Kasumi-1 (cell line): ENCODE results near the gene LIPT1.
A peak's percentile ranks its signal among the peaks of the same experiment; 100 is the strongest.
"Not testable (repeated sequence)": the region's sequence is repeated elsewhere in the genome, so short reads cannot be mapped to it uniquely, and the experiment has no call there.

Experiments
- DNase-seq, 2 experiments: peaks; one replicate each; lab custom pipeline; 2025; lab: John Stamatoyannopoulos, UW

The LIPT1 gene

GRCh38 chr2:99171377-99172140 lies 16.8 kb downstream of the LIPT1 start:
- no peak for DNase-seq

GRCh38 chr2:99180755-99181623 lies 26.2 kb downstream of the LIPT1 start, which contains the start of the genes MITD1 and MRPL30:
TSS of gene MITD1 (minus strand) at chr2:99181058. CDS start at chr2:99180981, 77 bp downstream.
TSS of gene MRPL30 (plus strand) at chr2:99181184. CDS start at chr2:99186204, 5,020 bp downstream.
- peak; percentile 94 to 96 for DNase-seq

GRCh38 chr2:99181624-99182000 lies 26.8 kb downstream of the LIPT1 start:
- peak; percentile 24 to 39 for DNase-seq

- DNase-seq: no peak
These were observed 28.3 kb downstream of the LIPT1 start for GRCh38 chr2:99183025-99183424.

GRCh38 chr2:99184811-99185210 lies 30.0 kb downstream of the LIPT1 start:
- no peak for DNase-seq

GRCh38 chr2:99187011-99187410 lies 32.2 kb downstream of the LIPT1 start:
- DNase-seq: no peak

- no peak for DNase-seq
These were observed 33.6 kb downstream of the LIPT1 start for GRCh38 chr2:99188357-99188756.

GRCh38 chr2:99190548-99190947 lies 35.8 kb downstream of the LIPT1 start:
- DNase-seq: peak in 1 of 2 experiments; percentile 9

GRCh38 chr2:99192364-99192763 lies 37.6 kb downstream of the LIPT1 start:
- DNase-seq: not testable (repeated sequence)

- no peak for DNase-seq
These were observed 43.5 kb downstream of the LIPT1 start for GRCh38 chr2:99198103-99198841.

- DNase-seq: no peak
These were observed 45.5 kb downstream of the LIPT1 start for GRCh38 chr2:99200076-99200800.

GRCh38 chr2:99201959-99202678 lies 47.4 kb downstream of the LIPT1 start:
- peak in 1 of 2 experiments; percentile 3 for DNase-seq

GRCh38 chr2:99205491-99205890 lies 50.7 kb downstream of the LIPT1 start:
- DNase-seq: no peak
